Stimulated activated CD8-positive, alpha-beta memory T cell treated with anti-CD3 and anti-CD28 coated beads, Interleukin-2, amount 100 ng/mL, for 1 hour (primary cell): Measurements from ENCODE around the gene ERVMER34-1.
A peak's percentile ranks its signal among the peaks of the same experiment; 100 is the strongest.

Experiments
- DNase-seq, 2 donors: peaks; one replicate each; pipeline ENCODE4 v3.0.0-alpha.2; 2020; ENCODE audit warnings: low read depth in 2 of 2

ERVMER34-1 gene

DNA sequence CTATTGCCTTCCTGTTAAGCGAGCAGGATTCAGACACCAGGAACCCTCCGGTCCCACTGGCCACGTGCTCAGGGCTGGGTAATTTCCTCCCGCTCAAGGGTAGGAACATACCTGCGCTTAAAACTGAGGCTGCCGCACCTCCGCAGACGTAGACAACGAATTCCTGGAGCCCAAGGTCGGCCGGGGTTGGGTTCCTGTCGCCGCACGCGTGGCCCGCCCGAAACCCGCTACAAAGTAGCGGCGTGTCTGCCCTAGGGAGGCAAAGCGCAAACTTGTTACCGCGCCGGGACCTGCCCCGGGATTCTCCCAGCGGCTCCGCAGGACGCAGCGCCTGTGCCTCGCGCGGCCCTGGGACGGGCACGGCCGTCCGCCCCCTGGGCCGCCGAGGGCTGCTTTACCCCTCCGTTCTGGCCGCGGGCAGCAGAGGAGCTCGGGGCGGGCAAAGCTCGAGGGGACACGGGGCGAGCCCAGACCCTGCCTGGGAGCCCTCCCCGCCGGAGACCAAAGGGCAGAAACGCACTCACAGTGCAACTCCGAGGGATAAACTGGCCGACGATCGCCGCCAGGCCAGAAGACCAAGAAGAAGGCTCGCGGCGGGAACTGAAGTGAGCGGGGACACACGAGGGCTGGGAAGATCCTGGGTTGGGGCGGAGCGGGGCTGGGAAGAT, at the start of gene ERVMER34-1:
TSS of gene ERVMER34-1 (minus strand) at position 607 of the 668 bp plus-strand sequence. CDS start 5,905 bp downstream, outside the sequence.
- no peak for DNase-seq

- DNase-seq = no peak
These were observed 48.6 kb upstream of the ERVMER34-1 start for GRCh38 chr4:52799813-52800212.

- DNase-seq = no peak
These were observed 44.3 kb upstream of the ERVMER34-1 start for GRCh38 chr4:52795533-52795932.

DNA sequence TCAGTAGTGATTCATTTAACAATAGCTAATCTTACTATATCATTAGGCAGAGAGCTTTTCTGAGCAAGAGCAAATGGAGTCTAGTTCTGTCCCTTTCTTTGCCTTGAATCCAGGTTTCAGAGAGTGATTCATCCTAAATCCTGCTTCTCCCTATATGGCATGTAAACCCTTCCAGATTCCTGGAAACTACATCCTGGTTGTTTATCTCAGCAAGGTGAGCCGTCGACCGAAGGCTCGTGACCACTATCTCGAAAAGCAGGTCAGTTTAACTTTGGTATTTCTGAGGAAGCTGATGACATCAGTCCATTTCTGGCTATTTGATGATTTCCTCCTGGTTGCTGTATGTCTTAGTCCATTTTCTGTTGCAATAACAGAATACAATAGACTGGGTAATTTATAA, 40.7 kb upstream of the ERVMER34-1 start:
- no peak for DNase-seq

GRCh38 chr4:52789774-52790173, 38.5 kb upstream of the ERVMER34-1 start:
- no peak for DNase-seq

DNA sequence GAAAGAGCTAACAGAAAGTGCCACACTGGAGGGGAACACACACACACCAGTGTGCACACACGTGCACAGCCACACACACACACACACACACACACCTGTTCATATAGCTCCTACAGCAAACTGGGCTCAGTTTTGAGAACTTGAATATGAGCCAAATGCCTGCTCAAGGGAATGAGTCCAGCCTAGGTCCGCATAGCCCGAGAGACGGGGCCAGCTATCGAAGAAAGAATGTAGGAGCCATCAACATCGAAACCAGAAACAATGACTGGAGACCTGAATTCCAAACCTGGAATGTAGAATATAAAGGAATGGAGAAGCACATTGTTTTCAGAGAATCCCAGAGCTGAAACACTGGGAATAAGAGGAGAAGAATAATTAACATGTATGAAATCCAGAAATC, 37.6 kb upstream of the ERVMER34-1 start:
- no peak for DNase-seq

GRCh38 chr4:52783069-52783468, 31.8 kb upstream of the ERVMER34-1 start:
- no peak for DNase-seq

DNA sequence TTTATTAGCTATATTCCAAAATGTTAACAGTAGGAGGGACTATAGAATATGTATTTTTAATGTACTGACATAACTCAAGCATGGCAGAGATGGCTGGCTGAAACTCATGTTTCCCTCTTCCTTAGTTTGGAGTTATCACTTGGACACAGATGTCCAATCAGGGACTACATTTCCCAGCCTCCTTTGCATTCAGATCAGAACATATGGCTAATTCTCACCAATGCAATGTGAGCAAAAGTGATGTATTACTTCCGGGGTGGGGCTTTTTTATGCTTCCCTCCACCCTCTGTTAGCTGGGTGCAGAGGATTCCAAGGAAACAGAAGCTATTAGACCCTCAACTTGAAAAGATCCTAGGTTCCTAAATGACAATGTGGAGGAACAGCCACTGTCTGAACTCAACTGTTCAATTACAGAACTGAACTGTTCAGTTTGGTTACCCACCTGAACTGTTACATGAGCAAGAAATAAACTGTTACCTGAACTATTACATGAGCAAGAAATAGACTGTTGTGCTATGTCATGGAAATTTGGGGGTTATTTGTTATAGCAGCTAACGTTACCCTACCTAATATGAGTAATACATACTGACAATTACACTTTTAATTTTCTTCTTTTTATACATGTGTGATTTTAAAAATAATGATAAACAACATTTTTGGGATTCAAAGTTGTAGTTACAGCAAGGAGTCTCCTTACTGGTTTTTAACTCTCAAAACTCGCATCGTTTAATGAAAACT, 29.6 kb upstream of the ERVMER34-1 start:
- no peak for DNase-seq

GRCh38 chr4:52780206-52780605, 29.0 kb upstream of the ERVMER34-1 start:
- DNase-seq = no peak

DNA sequence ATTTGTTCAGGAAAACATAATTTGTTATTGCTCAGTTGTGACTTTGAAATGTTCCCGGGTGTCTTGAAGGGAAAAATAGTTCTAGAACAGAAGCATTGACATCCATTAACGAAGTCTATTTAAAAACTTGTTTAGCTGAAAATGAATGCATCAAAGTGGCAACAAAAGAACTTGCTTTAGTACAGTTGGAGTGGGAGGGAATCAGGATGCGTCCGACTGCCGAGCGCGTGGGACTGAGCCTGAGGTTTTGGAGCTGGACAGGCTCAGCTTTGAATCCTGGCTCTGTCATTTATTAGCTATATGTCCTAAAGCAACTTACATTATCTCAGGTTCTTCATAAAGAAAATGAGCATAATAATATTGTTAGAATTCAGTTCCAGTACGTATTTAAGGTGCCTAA, 9.0 kb upstream of the ERVMER34-1 start:
- no peak for DNase-seq

GRCh38 chr4:52755426-52755825, 4.2 kb upstream of the ERVMER34-1 start:
- no peak for DNase-seq

DNA sequence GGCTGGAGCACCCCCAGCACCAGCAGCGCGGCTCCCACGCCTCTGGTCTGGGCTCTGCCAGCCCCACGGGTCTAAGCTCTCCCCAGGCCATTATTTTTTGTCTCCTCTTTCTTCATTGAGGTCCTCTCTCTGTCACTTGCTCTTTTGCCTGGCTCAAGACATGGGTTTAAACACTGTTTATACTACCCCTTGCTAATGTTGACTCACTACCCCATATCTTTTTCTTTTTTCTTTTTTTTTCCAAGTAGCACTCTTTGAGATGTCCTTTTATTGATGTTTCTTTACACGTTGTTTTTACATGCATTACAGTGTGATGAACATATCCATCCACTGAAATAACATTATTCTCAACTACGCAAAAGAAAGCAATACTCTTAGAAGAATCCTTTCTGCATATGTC, 1.7 kb upstream of the ERVMER34-1 start:
- DNase-seq = no peak

DNA sequence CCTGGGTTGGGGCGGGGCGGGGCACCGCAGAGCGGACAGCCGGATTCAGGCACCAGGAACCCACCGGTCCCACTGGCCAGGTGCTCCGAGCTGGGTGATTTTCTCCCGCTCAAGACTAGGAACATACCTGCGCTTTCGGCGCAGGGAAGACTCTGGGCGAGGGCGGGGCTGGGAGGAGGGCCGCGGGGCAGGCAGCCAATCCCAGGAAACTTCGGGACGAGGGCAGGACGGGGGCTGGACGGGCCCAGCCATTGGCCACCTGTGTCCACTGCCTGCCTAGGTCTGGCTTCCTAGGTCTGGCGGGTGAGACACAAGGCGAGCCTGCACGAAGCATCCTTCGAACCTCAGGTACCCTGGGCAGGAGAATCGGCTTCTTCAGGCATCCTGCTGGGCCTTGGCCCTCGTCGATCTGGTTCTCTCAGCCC, 274 bp upstream of the ERVMER34-1 start:
- DNase-seq = no peak

GRCh38 chr4:52750213-52750612, 1.0 kb downstream of the ERVMER34-1 start:
- DNase-seq = no peak

GRCh38 chr4:52748432-52748831, 2.8 kb downstream of the ERVMER34-1 start:
- no peak for DNase-seq

DNA sequence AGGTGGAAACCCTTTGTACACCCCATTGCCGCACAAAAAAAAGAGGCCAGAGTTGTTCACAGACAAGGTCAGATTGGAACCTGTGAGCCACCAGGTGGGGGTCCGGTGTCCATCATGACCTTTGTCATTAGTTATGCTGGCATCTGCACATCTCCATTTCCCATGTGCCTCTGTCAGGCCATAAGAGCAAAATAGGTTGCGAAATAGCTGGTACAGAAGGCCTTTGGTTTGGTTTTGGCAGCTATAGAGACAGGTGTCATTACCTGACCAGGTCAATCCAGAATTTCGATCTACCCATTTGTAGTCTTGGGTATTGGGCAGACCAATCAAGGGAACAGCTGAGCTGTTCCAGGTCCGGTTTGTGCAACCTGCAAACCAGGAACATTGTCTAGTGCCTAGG, 6.6 kb downstream of the ERVMER34-1 start:
- no peak for DNase-seq

GRCh38 chr4:52743444-52744019, 7.7 kb downstream of the ERVMER34-1 start:
- DNase-seq = no peak

DNA sequence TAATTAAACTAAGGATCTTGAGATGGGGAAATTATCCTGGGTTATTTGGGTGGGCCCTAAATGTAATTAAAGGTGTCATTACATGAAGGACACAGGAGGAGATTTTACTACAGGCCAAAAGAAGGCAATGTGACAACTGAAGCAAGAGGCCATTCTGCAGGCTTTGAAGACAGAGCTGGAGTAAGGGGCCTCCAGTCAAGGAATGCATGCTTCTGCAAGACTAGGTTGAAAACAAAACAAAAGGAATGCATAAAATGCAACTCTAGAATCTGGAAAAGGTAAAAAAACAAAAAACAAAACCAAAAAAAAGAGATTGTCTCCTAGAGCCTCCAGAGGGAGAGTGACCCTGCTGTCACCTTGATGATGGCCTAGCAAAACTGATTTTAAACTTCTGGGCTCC, 21.6 kb downstream of the ERVMER34-1 start:
- no peak for DNase-seq

GRCh38 chr4:52728691-52729240, 22.5 kb downstream of the ERVMER34-1 start:
- DNase-seq = no peak

- no peak for DNase-seq
These were observed 24.2 kb downstream of the ERVMER34-1 start for GRCh38 chr4:52726826-52727580.

GRCh38 chr4:52721968-52722815, 29.0 kb downstream of the ERVMER34-1 start:
- peak; percentile 69 to 83 for DNase-seq
